ENCODE measurements around the gene ZNF185. TPM values are rescaled to one million over a fixed set of nuclear protein-coding genes. Genes with fewer than 3 reads are reported as not detected.

Gene ZNF185
- total and polyA plus RNA-seq, 9 donors, result 3.5 to 28.7 (median 10.0) TPM

DNA sequence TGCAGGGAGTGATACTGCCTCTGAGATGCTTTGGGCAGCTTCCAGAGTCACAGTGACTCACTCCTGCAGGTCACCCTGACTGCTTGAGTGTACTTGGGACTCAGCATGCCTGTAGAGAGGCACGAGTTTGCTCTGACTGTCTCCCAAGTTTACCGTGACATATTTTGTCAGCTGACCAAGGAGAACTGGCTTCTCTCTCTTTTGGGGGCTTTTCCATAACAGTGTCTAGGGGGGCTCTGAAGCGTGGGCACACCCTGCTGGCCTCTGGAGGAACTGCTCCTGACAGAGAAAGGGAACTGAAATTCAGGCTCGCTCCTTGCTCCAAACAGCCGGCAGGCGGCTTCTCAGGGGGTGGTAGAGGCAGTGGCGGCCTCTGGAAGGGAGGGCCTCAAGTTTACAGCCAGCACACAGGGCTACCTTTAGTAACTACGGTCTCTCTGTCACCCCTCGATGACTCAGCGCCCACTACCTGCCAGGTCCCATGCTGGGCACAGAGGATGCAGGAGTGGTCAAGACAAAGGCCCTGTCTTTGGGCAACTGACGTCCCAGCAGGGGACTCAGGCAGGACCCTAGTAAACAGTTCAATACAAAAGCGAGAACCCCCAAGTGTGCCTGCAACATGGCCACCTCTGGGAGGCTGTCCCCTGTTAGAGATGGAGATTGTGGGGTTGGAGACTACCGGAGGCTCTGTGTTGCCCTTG, 17.8 kb downstream of the ZNF185 start:
- no peaks in the 10 kb centered on the region for H3K9me3 ChIP-seq
- intact Hi-C loops (cut with DNase I), result no loop called here
- 39 to 42% (median 39%) methylated on average over 13 of the region's 13 CpGs for WGBS, 3 donors
- no peaks in the 10 kb centered on the region for H3K27me3 ChIP-seq
- no peak overlapping the region for H3K27ac ChIP-seq
- DNase-seq, result no peak
- H3K4me3 ChIP-seq, result no peak overlapping the region
- no peaks in the 10 kb centered on the region for H3K36me3 ChIP-seq
- no peaks in the 10 kb centered on the region for H3K4me1 ChIP-seq (ENCODE audit: insufficient read depth)
- TF ChIP-seq EP300 (IDR thresholded peaks at IDR 0.05) (no peak), POLR2A (IDR thresholded peaks at IDR 0.05) (no peak)
- TF ChIP-seq, protein P1, sequence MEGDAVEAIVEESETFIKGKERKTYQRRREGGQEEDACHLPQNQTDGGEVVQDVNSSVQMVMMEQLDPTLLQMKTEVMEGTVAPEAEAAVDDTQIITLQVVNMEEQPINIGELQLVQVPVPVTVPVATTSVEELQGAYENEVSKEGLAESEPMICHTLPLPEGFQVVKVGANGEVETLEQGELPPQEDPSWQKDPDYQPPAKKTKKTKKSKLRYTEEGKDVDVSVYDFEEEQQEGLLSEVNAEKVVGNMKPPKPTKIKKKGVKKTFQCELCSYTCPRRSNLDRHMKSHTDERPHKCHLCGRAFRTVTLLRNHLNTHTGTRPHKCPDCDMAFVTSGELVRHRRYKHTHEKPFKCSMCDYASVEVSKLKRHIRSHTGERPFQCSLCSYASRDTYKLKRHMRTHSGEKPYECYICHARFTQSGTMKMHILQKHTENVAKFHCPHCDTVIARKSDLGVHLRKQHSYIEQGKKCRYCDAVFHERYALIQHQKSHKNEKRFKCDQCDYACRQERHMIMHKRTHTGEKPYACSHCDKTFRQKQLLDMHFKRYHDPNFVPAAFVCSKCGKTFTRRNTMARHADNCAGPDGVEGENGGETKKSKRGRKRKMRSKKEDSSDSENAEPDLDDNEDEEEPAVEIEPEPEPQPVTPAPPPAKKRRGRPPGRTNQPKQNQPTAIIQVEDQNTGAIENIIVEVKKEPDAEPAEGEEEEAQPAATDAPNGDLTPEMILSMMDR (IDR thresholded peaks at IDR 0.05), result no peak

DNA sequence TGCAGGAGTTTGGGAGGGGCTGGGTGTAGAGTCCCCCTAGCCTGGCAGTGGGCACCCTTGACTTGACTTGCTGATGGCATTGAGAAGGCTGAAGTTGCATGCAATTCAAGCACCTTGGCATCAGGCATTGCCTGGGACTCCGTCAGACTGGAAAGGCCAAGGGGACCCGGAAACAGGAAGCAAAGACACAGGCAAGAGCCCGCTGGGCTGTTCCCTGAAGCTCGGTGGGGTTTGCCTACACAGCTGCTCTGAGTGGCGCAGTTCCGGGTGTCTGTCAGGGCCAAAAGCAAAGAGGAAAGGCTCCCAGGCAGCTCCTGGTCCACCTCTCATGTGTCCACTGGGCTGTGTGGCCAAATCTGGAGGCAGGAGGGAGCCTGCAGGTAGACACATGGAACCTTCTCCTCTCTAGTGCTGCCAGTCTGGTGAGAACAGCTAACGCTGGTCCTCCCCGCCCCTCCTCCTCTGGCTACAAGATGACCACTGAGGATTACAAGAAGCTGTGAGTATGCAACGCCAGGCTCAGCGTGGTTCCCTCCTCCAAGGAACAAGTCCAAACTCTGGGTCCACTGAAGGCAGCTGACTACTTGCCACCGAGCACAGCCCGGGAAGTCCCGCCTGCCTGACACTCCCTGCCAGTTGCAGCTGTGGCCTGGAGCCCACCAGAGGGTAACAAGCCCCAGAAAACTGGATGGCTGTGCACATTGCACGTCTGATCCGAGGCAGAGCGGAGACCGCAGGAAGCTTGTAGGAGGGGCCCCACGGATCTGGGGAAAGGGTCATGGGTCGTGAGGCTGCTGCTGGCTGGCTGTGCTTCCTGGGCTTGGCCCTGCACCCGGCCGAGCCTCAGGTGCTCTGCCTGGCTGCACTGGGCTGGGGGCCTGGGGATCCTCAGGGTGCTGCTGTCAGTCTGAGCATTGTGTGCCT, 20.1 kb downstream of the ZNF185 start:
- no peak for DNase-seq
- TF ChIP-seq POLR2A (IDR thresholded peaks at IDR 0.05), result no peak
- no peak for TF ChIP-seq EP300 (IDR thresholded peaks at IDR 0.05)
- TF ChIP-seq, protein P1 (IDR thresholded peaks at IDR 0.05), result no peak
- Histone ChIP-seq H3K9me3 (no peaks in the 10 kb centered on the region), H3K27me3 (no peaks in the 10 kb centered on the region), H3K4me3 (no peak overlapping the region), H3K36me3 (no peaks in the 10 kb centered on the region), H3K4me1 (ENCODE audit: insufficient read depth) (no peaks in the 10 kb centered on the region), H3K27ac (no peak overlapping the region)
- intact Hi-C loops (cut with DNase I), result no loop called here
- WGBS, 3 donors, result 63 to 78% (median 72%) methylated on average over 21 of the region's 21 CpGs

DNA sequence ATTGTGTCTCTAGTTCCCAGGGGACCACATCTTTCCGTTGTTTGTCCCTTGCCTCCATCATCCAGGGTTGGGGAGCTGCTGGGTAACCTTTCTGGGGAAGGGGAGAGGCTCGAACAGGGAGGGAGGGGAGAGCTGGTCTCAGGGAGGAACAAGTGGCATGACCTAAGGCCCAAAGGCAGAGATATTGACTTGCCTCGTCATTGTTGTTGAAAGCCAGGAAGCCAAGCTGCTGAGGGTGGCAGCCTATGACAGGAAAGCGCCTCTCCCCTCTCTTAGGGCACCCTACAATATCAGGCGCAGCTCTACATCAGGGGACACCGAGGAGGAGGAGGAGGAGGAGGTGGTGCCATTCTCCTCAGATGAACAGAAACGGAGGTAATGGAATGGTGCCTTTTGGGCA, 20.8 kb downstream of the ZNF185 start:
- no peak overlapping the region for H3K27ac ChIP-seq
- no peaks in the 10 kb centered on the region for H3K36me3 ChIP-seq
- no peak for TF ChIP-seq POLR2A (IDR thresholded peaks at IDR 0.05)
- no peak for TF ChIP-seq EP300 (IDR thresholded peaks at IDR 0.05)
- TF ChIP-seq, protein P1 (IDR thresholded peaks at IDR 0.05), result no peak
- no peaks in the 10 kb centered on the region for H3K9me3 ChIP-seq
- no peak for DNase-seq
- 66 to 69% (median 69%) methylated on average over 7 of the region's 7 CpGs for WGBS, 3 donors
- no peaks in the 10 kb centered on the region for H3K27me3 ChIP-seq
- intact Hi-C loops (cut with DNase I), result no loop called here
- no peaks in the 10 kb centered on the region for H3K4me1 ChIP-seq (ENCODE audit: insufficient read depth)
- no peak overlapping the region for H3K4me3 ChIP-seq

DNA sequence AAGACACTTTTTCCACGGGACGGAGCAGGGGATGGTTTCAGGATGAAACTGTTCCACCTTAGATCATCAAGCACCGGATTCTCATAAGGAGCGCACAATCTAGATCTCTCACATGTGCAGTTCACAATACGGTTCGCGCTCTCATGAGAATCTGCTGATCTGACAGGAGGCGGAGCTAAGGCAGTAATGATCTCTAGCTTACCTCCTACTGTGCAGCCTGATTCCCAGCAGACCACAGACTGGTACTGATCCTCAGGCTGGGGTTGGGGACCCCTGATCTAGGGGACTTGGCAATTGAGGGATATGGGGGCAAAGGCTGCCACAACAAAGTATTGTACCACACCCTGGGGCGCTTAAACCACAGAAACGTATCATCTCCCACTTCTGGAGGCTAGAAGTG, 25.7 kb downstream of the ZNF185 start:
- intact Hi-C loops (cut with DNase I), result no loop called here
- Histone ChIP-seq H3K27ac (no peak overlapping the region), H3K4me1 (ENCODE audit: insufficient read depth) (no peaks in the 10 kb centered on the region), H3K4me3 (no peak overlapping the region), H3K36me3 (no peaks in the 10 kb centered on the region), H3K27me3 (no peaks in the 10 kb centered on the region), H3K9me3 (no peaks in the 10 kb centered on the region)
- no peak for DNase-seq
- TF ChIP-seq, protein P1 (IDR thresholded peaks at IDR 0.05), result no peak
- TF ChIP-seq POLR2A (IDR thresholded peaks at IDR 0.05) (no peak), EP300 (IDR thresholded peaks at IDR 0.05) (no peak)
- 81 to 87% (median 82%) methylated on average over 10 of the region's 10 CpGs for WGBS, 3 donors
